ENCODE data around the gene PI4K2A. TPM values are rescaled to one million over a fixed set of nuclear protein-coding genes. Genes with fewer than 3 reads are reported as not detected.

The PI4K2A gene
- total RNA-seq, 5 donors from 2014 or later (not counting 1 experiment from before 2014, with no cell fraction given), result 9.0 to 23.1 (median 11.0) TPM

DNA sequence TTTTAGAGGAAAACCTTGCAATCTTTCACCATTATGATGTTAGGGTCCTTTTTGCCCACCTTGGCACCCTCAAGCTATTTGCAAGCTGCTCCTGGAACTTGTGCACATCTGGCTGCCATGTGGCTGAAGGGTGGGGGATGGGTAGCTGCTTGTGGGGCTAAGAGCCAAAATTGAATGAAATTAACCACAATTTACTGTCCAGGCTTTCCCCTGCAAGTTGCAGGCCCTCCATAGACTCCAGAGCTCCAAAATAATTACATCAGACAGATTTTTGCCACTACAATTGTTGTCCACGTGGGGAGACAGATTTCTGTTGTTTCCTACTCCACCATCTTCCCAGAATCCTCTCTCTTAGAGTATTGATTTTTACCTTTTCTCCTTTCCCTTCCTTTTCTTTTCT, 19.1 kb downstream of the PI4K2A start:
- no peak for DNase-seq
- Mint-ChIP-seq H3K36me3 (peaks cover 57% of the 10 kb centered on the region), H3K9me3 (no peaks in the 10 kb centered on the region), H3K27ac (no peak overlapping the region), H3K4me3 (no peak overlapping the region), H3K27me3 (no peaks in the 10 kb centered on the region), H3K4me1 (peaks cover 0 to 3% (median 0%) of the 10 kb centered on the region in 3 donors)
- no peak for ATAC-seq (replicated peaks in 1 of 4)
- ChIA-PET POLR2A (no interaction called here), CTCF (no interaction called here)
- Histone ChIP-seq H3K36me3 (ENCODE audit: control insufficient read depth in 2 of 2, extremely low read depth in 1 of 2, insufficient read depth in 1 of 2, low read length in 1 of 2) (peaks cover 12 to 41% of the 10 kb centered on the region in 2 donors), H3K27me3 (replicated peaks in 1 of 2; ENCODE audit: control insufficient read depth in 2 of 2, extremely low read depth in 1 of 2, insufficient read depth in 2 of 2, low read length in 1 of 2) (no peaks in the 10 kb centered on the region), H3K4me1 (ENCODE audit: control insufficient read depth in 1 of 2, extremely low read depth in 1 of 2, insufficient read depth in 2 of 2, low read length in 2 of 2) (no peaks in the 10 kb centered on the region), H3K27ac (ENCODE audit: low read length) (no peak overlapping the region), H3K9me3 (no peaks in the 10 kb centered on the region), H3K4me3 (ENCODE audit: control insufficient read depth in 1 of 2, extremely low read depth in 1 of 2, low read length in 1 of 2) (no peak overlapping the region)
- 40% methylated on average over 1 of the region's 1 CpG for WGBS (ENCODE audit: insufficient coverage)

DNA sequence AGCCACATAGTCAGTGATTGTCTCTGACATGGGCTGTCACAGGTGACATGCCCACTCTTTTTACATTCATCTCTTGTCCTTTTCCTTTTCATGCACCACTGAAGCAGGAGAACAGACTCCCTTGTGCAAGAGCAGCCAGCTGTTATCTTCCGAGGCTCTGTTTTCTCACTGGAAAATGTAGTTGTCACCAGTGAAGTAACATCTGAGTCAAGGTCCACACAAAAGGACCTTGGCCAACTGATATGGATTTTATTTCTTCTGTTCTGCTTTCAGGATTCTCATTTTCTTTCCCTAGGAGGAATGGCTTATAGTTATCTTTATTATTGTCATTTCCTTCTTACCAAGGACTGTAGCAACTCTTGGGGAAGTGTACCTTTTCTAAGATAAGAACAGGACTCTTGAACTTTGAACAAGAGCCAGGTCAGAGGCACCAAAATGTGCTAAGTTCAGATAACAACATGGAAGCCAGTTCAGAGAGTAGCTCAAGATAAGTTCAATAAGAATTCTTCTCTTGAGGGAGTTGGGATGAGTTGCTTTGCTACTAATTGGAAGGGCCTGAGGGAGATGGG, 23.9 kb downstream of the PI4K2A start:
- no peak overlapping the region for H3K4me3 ChIP-seq (ENCODE audit: control insufficient read depth in 1 of 2, extremely low read depth in 1 of 2, low read length in 1 of 2)
- no peaks in the 10 kb centered on the region for H3K27me3 Mint-ChIP-seq
- 100% methylated on average over 1 of the region's 1 CpG for WGBS (ENCODE audit: insufficient coverage)
- H3K4me1 Mint-ChIP-seq, result no peaks in the 10 kb centered on the region
- H3K9me3 Mint-ChIP-seq, result no peaks in the 10 kb centered on the region
- no peaks in the 10 kb centered on the region for H3K9me3 ChIP-seq
- H3K36me3 ChIP-seq (ENCODE audit: control insufficient read depth in 2 of 2, extremely low read depth in 1 of 2, insufficient read depth in 1 of 2, low read length in 1 of 2), result peaks cover 4 to 44% of the 10 kb centered on the region in 2 donors
- DNase-seq, result no peak
- ChIA-PET POLR2A (no interaction called here), CTCF (no interaction called here)
- ATAC-seq (replicated peaks in 1 of 4), result no peak
- H3K36me3 Mint-ChIP-seq, result peaks cover 41% of the 10 kb centered on the region
- no peaks in the 10 kb centered on the region for H3K27me3 ChIP-seq (replicated peaks in 1 of 2; ENCODE audit: control insufficient read depth in 2 of 2, extremely low read depth in 1 of 2, insufficient read depth in 2 of 2, low read length in 1 of 2)
- H3K4me3 Mint-ChIP-seq, result no peak overlapping the region
- no peak overlapping the region for H3K27ac Mint-ChIP-seq
- no peaks in the 10 kb centered on the region for H3K4me1 ChIP-seq (ENCODE audit: control insufficient read depth in 1 of 2, extremely low read depth in 1 of 2, insufficient read depth in 2 of 2, low read length in 2 of 2)
- no peak overlapping the region for H3K27ac ChIP-seq (ENCODE audit: low read length)

DNA sequence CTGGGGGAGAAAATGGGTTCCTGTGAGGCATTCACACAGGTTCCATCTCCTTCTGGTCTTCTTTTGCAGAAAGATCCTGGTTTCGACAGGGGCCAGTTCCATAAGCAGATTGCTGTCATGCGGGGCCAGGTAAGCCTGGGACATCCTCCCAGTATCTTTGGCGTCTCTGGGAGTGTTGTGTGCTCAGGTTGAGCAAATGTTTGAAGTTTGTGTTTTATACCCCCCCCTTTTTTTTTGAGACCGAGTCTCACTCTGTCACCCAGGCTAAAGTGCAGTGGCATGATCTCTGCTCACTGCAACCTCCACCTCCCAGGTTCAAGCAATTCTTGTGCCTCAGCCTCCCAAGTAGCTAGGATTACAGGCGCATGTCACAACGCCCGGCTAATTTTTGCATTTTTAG, 26.5 kb downstream of the PI4K2A start:
- ATAC-seq (replicated peaks in 1 of 4) (no peak), DNase-seq (no peak)
- Mint-ChIP-seq H3K27me3 (no peaks in the 10 kb centered on the region), H3K4me1 (no peaks in the 10 kb centered on the region), H3K4me3 (no peak overlapping the region), H3K36me3 (peaks cover 42% of the 10 kb centered on the region), H3K9me3 (no peaks in the 10 kb centered on the region), H3K27ac (no peak overlapping the region)
- Histone ChIP-seq H3K4me3 (ENCODE audit: control insufficient read depth in 1 of 2, extremely low read depth in 1 of 2, low read length in 1 of 2) (no peak overlapping the region), H3K27ac (ENCODE audit: low read length) (no peak overlapping the region), H3K36me3 (ENCODE audit: control insufficient read depth in 2 of 2, extremely low read depth in 1 of 2, insufficient read depth in 1 of 2, low read length in 1 of 2) (peaks cover 4 to 47% of the 10 kb centered on the region in 2 donors), H3K9me3 (no peaks in the 10 kb centered on the region), H3K4me1 (ENCODE audit: control insufficient read depth in 1 of 2, extremely low read depth in 1 of 2, insufficient read depth in 2 of 2, low read length in 2 of 2) (no peaks in the 10 kb centered on the region), H3K27me3 (replicated peaks in 1 of 2; ENCODE audit: control insufficient read depth in 2 of 2, extremely low read depth in 1 of 2, insufficient read depth in 2 of 2, low read length in 1 of 2) (no peaks in the 10 kb centered on the region)
- WGBS (ENCODE audit: insufficient coverage), result 95% methylated on average over 3 of the region's 7 CpGs
- POLR2A ChIA-PET, result no interaction called here
- CTCF ChIA-PET, result no interaction called here

DNA sequence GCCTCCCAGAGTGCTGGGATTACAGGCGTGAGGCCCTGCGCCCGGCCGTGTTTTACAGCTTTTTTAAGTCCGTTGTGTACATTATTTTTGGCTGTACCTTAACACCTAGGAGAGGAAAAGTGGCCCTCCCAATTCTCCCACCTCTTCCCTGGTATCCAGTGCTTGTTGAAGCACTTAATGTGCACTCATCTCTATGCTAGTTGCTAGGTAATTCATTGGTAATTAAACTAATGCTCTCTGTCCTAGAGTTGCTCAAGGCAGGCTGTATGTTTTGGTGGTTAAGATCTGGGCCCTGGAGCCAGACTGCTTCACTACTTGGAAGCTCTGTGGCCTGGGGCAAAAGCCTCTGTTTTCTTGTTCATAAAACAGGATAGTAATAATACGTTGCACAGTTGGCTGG, 27.0 kb downstream of the PI4K2A start:
- Mint-ChIP-seq H3K36me3 (peaks cover 39% of the 10 kb centered on the region), H3K27ac (no peak overlapping the region)

DNA sequence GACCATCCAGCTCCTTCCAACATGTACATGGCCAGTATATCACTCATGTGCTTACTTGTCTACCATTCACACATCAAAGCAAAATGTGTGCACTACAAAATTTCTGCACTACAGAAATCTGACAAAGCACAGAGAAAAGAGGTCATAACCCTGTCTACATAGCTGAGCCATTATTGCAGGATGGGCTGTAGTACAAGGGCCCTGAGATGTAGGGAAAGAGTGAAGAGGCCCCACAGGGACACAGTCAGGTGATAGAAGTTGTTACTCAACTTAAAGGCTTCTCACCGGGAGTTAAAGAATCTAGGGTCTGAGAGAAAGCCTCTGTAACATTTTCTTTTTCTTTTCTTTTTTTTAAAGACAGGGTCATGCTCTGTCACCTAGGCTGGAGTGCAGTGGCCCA, 29.1 kb downstream of the PI4K2A start:
- ATAC-seq (replicated peaks in 1 of 4) (no peak), DNase-seq (no peak)
- WGBS (ENCODE audit: insufficient coverage), result no CpG with 5 or more reads among the region's 1 CpG
- CTCF ChIA-PET, result no interaction called here
- H3K4me3 ChIP-seq (ENCODE audit: control insufficient read depth in 1 of 2, extremely low read depth in 1 of 2, low read length in 1 of 2), result no peak overlapping the region
- H3K36me3 ChIP-seq (ENCODE audit: control insufficient read depth in 2 of 2, extremely low read depth in 1 of 2, insufficient read depth in 1 of 2, low read length in 1 of 2), result peaks cover 13 to 44% of the 10 kb centered on the region in 2 donors
- POLR2A ChIA-PET, result no interaction called here
- H3K4me1 Mint-ChIP-seq, result no peaks in the 10 kb centered on the region
- H3K27me3 Mint-ChIP-seq, result no peaks in the 10 kb centered on the region
- H3K9me3 Mint-ChIP-seq, result no peaks in the 10 kb centered on the region
- peak overlapping the region in 1 of 2 donors; percentile 52 for H3K27ac Mint-ChIP-seq
- H3K4me3 Mint-ChIP-seq, result no peak overlapping the region
- peaks cover 33% of the 10 kb centered on the region for H3K36me3 Mint-ChIP-seq
- H3K27me3 ChIP-seq (replicated peaks in 1 of 2; ENCODE audit: control insufficient read depth in 2 of 2, extremely low read depth in 1 of 2, insufficient read depth in 2 of 2, low read length in 1 of 2), result no peaks in the 10 kb centered on the region
- H3K9me3 ChIP-seq, result no peaks in the 10 kb centered on the region
- no peak overlapping the region for H3K27ac ChIP-seq (ENCODE audit: low read length)
- H3K4me1 ChIP-seq (ENCODE audit: control insufficient read depth in 1 of 2, extremely low read depth in 1 of 2, insufficient read depth in 2 of 2, low read length in 2 of 2), result no peaks in the 10 kb centered on the region

More for the DNA sequence above, 27.0 kb downstream of the PI4K2A start:
- ATAC-seq (replicated peaks in 1 of 4) (no peak), DNase-seq (no peak)
- CTCF ChIA-PET, result no interaction called here
- Histone ChIP-seq H3K4me1 (ENCODE audit: control insufficient read depth in 1 of 2, extremely low read depth in 1 of 2, insufficient read depth in 2 of 2, low read length in 2 of 2) (no peaks in the 10 kb centered on the region), H3K4me3 (ENCODE audit: control insufficient read depth in 1 of 2, extremely low read depth in 1 of 2, low read length in 1 of 2) (no peak overlapping the region), H3K27ac (ENCODE audit: low read length) (no peak overlapping the region), H3K36me3 (ENCODE audit: control insufficient read depth in 2 of 2, extremely low read depth in 1 of 2, insufficient read depth in 1 of 2, low read length in 1 of 2) (peaks cover 4 to 47% of the 10 kb centered on the region in 2 donors), H3K9me3 (no peaks in the 10 kb centered on the region), H3K27me3 (replicated peaks in 1 of 2; ENCODE audit: control insufficient read depth in 2 of 2, extremely low read depth in 1 of 2, insufficient read depth in 2 of 2, low read length in 1 of 2) (no peaks in the 10 kb centered on the region)
- WGBS (ENCODE audit: insufficient coverage), result 100% methylated on average over 2 of the region's 6 CpGs
- Mint-ChIP-seq H3K4me1 (no peaks in the 10 kb centered on the region), H3K9me3 (no peaks in the 10 kb centered on the region), H3K4me3 (no peak overlapping the region), H3K27me3 (no peaks in the 10 kb centered on the region)
- POLR2A ChIA-PET, result no interaction called here

DNA sequence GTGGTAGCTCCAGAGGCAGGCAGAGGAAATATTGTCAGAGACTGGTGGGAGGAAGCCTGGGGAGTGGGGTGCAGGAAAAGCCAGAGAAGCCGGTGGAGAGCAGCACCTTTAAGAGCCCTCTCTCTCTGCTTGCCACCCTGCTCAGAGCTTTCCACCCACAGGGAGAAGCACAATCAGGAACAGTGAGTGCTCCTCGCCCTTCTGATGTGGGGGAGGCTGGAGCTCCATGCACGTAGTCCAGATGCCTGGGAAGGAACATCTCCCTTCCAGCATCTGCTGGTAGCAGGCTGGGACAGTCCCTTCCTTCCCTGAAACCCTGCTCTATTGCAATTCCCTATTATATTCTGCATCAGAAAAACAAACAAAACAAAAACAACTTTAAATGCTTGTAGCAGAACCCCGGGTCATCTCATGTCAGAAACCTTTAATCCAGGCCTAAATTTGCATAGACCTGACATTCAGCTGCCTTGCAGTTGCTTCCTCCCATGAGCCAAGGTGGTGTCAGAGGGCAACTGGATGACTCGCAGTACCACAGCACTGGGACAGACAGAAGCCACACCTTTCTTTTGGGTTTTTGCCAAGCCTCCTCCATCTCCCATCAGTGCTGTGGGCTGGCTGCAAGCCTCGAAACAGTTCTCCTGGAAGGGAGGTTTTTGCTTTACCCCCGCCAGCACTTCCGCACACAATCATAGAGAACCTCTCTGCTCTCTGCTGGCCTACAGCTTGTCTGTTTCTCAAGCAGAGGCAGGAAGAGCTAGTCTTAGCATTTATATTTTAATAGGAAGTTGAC, 33.5 kb downstream of the PI4K2A start:
- Histone ChIP-seq H3K9me3 (no peaks in the 10 kb centered on the region), H3K27ac (ENCODE audit: low read length) (no peak overlapping the region), H3K4me3 (ENCODE audit: control insufficient read depth in 1 of 2, extremely low read depth in 1 of 2, low read length in 1 of 2) (no peak overlapping the region), H3K27me3 (replicated peaks in 1 of 2; ENCODE audit: control insufficient read depth in 2 of 2, extremely low read depth in 1 of 2, insufficient read depth in 2 of 2, low read length in 1 of 2) (no peaks in the 10 kb centered on the region), H3K36me3 (ENCODE audit: control insufficient read depth in 2 of 2, extremely low read depth in 1 of 2, insufficient read depth in 1 of 2, low read length in 1 of 2) (peaks cover 17 to 34% of the 10 kb centered on the region in 2 donors), H3K4me1 (ENCODE audit: control insufficient read depth in 1 of 2, extremely low read depth in 1 of 2, insufficient read depth in 2 of 2, low read length in 2 of 2) (peaks cover 0 to 4% of the 10 kb centered on the region in 2 experiments)
- H3K27me3 Mint-ChIP-seq, result no peaks in the 10 kb centered on the region
- H3K36me3 Mint-ChIP-seq, result peaks cover 22% of the 10 kb centered on the region
- WGBS (ENCODE audit: insufficient coverage), result 61% methylated on average over 2 of the region's 8 CpGs
- H3K27ac Mint-ChIP-seq, result no peak overlapping the region
- H3K4me1 Mint-ChIP-seq, result peaks cover 0 to 2% (median 0%) of the 10 kb centered on the region in 3 donors
- ATAC-seq (replicated peaks in 1 of 4) (no peak), DNase-seq (no peak)
- ChIA-PET CTCF (interaction anchor here in 1 of 2 donors (0.6 kb wide), 1 partner anchor 57 kb away, joined by 5 read pairs; no protein-coding TSS in a partner anchor), POLR2A (interaction anchor here (0.6 to 0.9 kb wide), 3 partner anchors 13 to 385 kb away, joined by 3 to 6 read pairs (median 3); partner anchors contain the start of gene AVPI1 (in 1 of the 2))
- no peaks in the 10 kb centered on the region for H3K9me3 Mint-ChIP-seq
- no peak overlapping the region for H3K4me3 Mint-ChIP-seq

All from T-cell (primary cell).